Heart right ventricle (tissue), 16 donors: ENCODE data around the gene ANGPTL1. TPM values are rescaled to one million over a fixed set of nuclear protein-coding genes. Genes with fewer than 3 reads are reported as not detected.

Source experiments
- ATAC-seq, 8 donors: fragments of 200-7000 bp; cut with Tn5 transposase; one replicate each; pipeline ENCODE4 v1.9.1; 2020; ENCODE audit warnings: mild to moderate bottlenecking in 8 of 8, moderate library complexity in 8 of 8, moderate number of reproducible peaks in 1 of 8
- DNase-seq, 2 donors: peaks; one replicate each; pipeline ENCODE4 v3.0.0-alpha.2; 2020
- H3K27ac ChIP-seq, 10 donors: fragments of 200-600 bp; sonication (generic) in 2 of 10; one replicate each; pipeline versions ENCODE4 v1.5.0 to v1.8.0; 2020 to 2022; ENCODE audit warnings: mild to moderate bottlenecking in 3 of 10
- H3K27me3 ChIP-seq, 7 donors: fragments of 200-600 bp; one replicate each; pipeline ENCODE4 v1.8.0; 2021 to 2022; ENCODE audit warnings: mild to moderate bottlenecking in 2 of 7
- H3K36me3 ChIP-seq, 9 donors: fragments of 200-600 bp; sonication (generic) in 1 of 9; one replicate each; pipeline versions ENCODE4 v1.5.0 to v1.8.0; 2020 to 2022; ENCODE audit warnings: mild to moderate bottlenecking in 2 of 9
- H3K4me1 ChIP-seq, 9 donors: fragments of 200-600 bp; sonication (generic) in 1 of 9; one replicate each; pipeline versions ENCODE4 v1.5.0 to v1.8.0; 2020 to 2022; ENCODE audit warnings: mild to moderate bottlenecking in 4 of 9
- H3K4me3 ChIP-seq, 10 donors: fragments of 200-600 bp; sonication (generic) in 2 of 10; one replicate each; pipeline versions ENCODE4 v1.5.0 to v1.8.0; 2020 to 2022; ENCODE audit warnings: mild to moderate bottlenecking in 7 of 10, moderate library complexity in 2 of 10
- H3K9me3 ChIP-seq, 11 donors: fragments of 200-600 bp in 10 of 11; sonication (generic) in 2 of 11; one replicate each; pipeline versions ENCODE4 v1.5.0 to v1.8.0; 2013 to 2022; ENCODE audit warnings: mild to moderate bottlenecking in 2 of 11, control low read depth in 1 of 11, moderate library complexity in 1 of 11
- WGBS, 2 donors: extraction: QIAGEN DNeasy Blood & Tissue Kit; methylation state at CpG; one replicate each; pipeline ENCODE4 v1.1.7; 2013; ENCODE audit warnings: inconsistent platforms in 1 of 2; 5-methylcytosine and 5-hydroxymethylcytosine counted together
- intact Hi-C, 10 donors: fragments of 100-400 bp; cut with DNase I; formaldehyde crosslinking; loops; one replicate each; pipeline versions ENCODE4 v1.11.1 to v1.14.2; 2022
- polyA plus RNA-seq, 2 donors: library from polyadenylated mRNA; stranded (reverse); fragments of 200-250 nt; gene quantifications; one replicate each; pipeline ENCODE4 v1.2.3, GENCODE V29; 2013
- total RNA-seq, 10 donors: library from RNA; stranded (reverse); fragmentation: NEBNext Ultra II Directional in 3 of 10; extraction: Animal tissue kit (Norgen Biotek cat#: 25700) in 3 of 10; gene quantifications; one replicate each; pipeline versions ENCODE4 v1.2.1 to v1.2.4, GENCODE V29; 2021 to 2023
- TF ChIP-seq, protein P1 (sequence below), 9 donors: fragments of 200-600 bp; sonication (generic) in 2 of 9; IDR thresholded peaks; one replicate each; pipeline versions ENCODE4 v1.5.0 to v1.8.0; 2021 to 2022; ENCODE audit warnings: antibody characterized with exemption in 9 of 9, mild to moderate bottlenecking in 5 of 9, moderate library complexity in 1 of 9
- donor health status: Arrhythmogenic right ventricular cardiomyopathy.
- donor health status: ischemic (EF 13 %, LVEDD 7.1; RV severe dilation, severe dysfunction).
- donor health status: healthy with polysubstance abuse.
- donor health status: DM: no; HTN: yes; CAD: no.
- donor health status: DM: no; HTN: no; CAD: no.
- donor health status: ischemic (EF 25% LVEDD 6.9; RV normal size, moderate dysfunction).
- donor health status: ischemic (EF 25% LVEDD 5.7; RV mildly dilated, moderate dysfunction).
- donor health status: healthy.
- donor health status: DM: yes; HTN: yes; CAD: no.
- donor health status: Ischemic cardiomyopathy.
- donor health status: ischemic (EF 35%, LVEDD 5.7; RV mildly dilated, moderate dysfunction).
- donor health status: nonischemic (EF 11% LVEDD 7.7; RV severe dilation, severe dysfunction).
- donor health status: DM: yes; HTN: yes; CAD: no.
- donor health status: PGD.
- donor health status: ischemic (EF 29% LVEDD 5.4; RV normal size, mild dysfunction).
- donor health status: nonischemic (EF 23%, LVEDD 6.1; RV moderate dilation, normal function).

Gene ANGPTL1
- total and polyA plus RNA-seq, 12 donors, result 6.1 to 35.2 (median 13.5) TPM

DNA sequence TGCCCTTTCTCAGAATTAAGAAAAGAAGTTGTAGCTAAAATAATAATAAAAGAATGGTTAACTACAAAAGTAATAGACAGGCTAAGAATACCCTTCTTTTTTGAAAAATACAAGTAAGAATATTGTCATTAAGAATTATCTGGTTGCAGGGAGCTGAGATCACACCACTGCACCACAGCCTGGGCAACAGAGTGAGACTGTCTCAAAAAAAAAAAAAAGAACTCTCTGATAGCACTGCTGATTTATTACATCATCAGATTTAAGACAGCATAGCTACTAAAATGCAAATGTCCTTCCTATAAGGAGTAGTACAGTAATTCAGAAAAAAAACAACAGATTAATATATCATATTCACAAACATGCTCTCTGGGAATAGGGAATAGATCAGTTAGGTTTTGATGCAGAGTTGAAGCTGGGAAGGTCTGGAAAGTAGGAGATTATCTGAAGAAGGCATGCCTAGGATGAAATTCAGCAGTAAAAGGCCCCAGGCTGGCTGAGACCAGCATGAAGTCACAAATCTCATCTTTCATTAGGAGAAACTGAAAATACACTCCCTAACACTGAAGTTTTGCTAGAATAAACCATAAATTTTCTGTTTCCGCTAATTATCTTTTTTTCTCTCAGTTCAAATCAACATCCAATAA, 30.7 kb upstream of the ANGPTL1 start:
- ATAC-seq (no peak), DNase-seq (no peak)
- TF ChIP-seq, protein P1, sequence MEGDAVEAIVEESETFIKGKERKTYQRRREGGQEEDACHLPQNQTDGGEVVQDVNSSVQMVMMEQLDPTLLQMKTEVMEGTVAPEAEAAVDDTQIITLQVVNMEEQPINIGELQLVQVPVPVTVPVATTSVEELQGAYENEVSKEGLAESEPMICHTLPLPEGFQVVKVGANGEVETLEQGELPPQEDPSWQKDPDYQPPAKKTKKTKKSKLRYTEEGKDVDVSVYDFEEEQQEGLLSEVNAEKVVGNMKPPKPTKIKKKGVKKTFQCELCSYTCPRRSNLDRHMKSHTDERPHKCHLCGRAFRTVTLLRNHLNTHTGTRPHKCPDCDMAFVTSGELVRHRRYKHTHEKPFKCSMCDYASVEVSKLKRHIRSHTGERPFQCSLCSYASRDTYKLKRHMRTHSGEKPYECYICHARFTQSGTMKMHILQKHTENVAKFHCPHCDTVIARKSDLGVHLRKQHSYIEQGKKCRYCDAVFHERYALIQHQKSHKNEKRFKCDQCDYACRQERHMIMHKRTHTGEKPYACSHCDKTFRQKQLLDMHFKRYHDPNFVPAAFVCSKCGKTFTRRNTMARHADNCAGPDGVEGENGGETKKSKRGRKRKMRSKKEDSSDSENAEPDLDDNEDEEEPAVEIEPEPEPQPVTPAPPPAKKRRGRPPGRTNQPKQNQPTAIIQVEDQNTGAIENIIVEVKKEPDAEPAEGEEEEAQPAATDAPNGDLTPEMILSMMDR (IDR thresholded peaks at IDR 0.05), result no peak
- H3K27me3 ChIP-seq, result no peaks in the 10 kb centered on the region
- no peak overlapping the region for H3K4me3 ChIP-seq
- H3K4me1 ChIP-seq, result no peaks in the 10 kb centered on the region
- peaks cover 0 to 4% (median 0%) of the 10 kb centered on the region in 9 donors for H3K36me3 ChIP-seq
- no peaks in the 10 kb centered on the region for H3K9me3 ChIP-seq
- intact Hi-C loops, result no loop called here
- WGBS, 2 donors, result 91 to 98% methylated on average over 1 of the region's 1 CpG
- no peak overlapping the region for H3K27ac ChIP-seq

DNA sequence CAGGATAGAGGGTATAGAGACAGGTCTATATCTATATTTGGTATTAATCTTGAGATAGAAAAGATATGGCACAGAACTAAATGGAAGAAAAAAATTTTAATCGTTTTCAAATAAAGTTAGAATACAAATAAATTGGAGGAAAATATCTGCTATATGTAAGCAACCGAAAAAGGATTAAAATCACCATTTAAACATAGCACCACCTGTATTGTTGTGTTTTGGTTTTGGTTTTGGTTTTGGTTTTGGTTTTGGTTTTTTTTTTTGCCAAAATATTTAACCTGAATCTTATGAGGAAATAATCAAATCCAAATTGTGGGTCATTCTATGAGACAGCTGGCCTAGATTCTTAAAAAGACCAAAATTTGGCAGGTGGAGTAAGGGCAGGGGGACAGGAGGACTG, 28.5 kb upstream of the ANGPTL1 start:
- H3K27me3 ChIP-seq, result no peaks in the 10 kb centered on the region
- ATAC-seq (no peak), DNase-seq (no peak)
- no peak overlapping the region for H3K4me3 ChIP-seq
- peaks cover 0 to 7% (median 0%) of the 10 kb centered on the region in 9 donors for H3K4me1 ChIP-seq
- H3K27ac ChIP-seq, result no peak overlapping the region
- H3K36me3 ChIP-seq, result peaks cover 0 to 5% (median 0%) of the 10 kb centered on the region in 9 donors
- H3K9me3 ChIP-seq, result no peaks in the 10 kb centered on the region
- intact Hi-C loops, result no loop called here
- TF ChIP-seq, protein P1 (IDR thresholded peaks at IDR 0.05), result no peak
- 94 to 95% methylated on average over 2 of the region's 2 CpGs for WGBS, 2 donors

DNA sequence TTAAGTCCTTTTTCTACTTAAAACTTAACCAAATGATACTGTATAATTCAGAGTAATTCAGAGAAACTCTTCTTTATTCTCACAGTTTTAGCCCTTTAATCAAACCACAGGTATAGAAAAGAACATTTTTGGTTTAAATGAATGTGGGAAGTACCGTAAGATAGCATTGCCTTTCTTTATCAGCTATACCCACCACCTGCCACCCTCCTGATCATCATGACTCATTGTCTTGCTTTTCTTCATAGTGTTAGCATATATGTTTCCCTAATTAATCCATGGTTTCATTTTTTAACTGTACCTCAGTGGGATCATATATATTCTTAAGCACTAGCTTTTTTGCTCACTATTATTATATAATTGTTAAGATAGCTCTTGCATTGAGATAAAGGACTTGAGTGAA, 27.5 kb upstream of the ANGPTL1 start:
- H3K27ac ChIP-seq, result no peak overlapping the region
- no peak overlapping the region for H3K4me3 ChIP-seq
- intact Hi-C loops, result no loop called here
- no peaks in the 10 kb centered on the region for H3K27me3 ChIP-seq
- ATAC-seq (no peak), DNase-seq (no peak)
- TF ChIP-seq, protein P1 (IDR thresholded peaks at IDR 0.05), result no peak
- peaks cover 0 to 11% (median 0%) of the 10 kb centered on the region in 9 donors for H3K36me3 ChIP-seq
- peaks cover 0 to 7% (median 0%) of the 10 kb centered on the region in 9 donors for H3K4me1 ChIP-seq
- 96 to 100% methylated on average over 1 of the region's 1 CpG for WGBS, 2 donors
- H3K9me3 ChIP-seq, result no peaks in the 10 kb centered on the region

DNA sequence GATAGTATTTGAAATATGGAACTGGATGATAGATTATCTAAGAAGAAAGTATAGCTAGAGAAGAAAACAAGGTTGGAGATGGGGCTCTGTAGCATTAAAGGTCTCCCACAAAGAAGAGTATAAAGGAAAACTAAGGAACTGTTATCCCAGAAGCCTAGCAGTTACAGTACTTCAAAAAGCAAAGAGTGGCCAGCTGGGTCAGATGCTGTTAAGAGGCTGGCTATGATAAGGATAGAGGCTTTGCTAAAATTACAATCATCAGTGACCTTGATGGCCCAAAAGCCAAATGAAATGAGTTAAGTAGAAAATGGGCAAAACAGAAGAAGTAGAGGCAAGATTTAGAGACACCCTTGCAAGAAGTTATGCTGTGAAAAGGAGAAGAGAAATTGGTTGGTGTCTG, 25.1 kb upstream of the ANGPTL1 start:
- TF ChIP-seq, protein P1 (IDR thresholded peaks at IDR 0.05), result no peak
- DNase-seq (no peak), ATAC-seq (no peak)
- H3K27me3 ChIP-seq, result no peaks in the 10 kb centered on the region
- no peak overlapping the region for H3K27ac ChIP-seq
- H3K4me1 ChIP-seq, result peaks cover 0 to 7% (median 0%) of the 10 kb centered on the region in 9 donors
- peaks cover 0 to 11% (median 0%) of the 10 kb centered on the region in 9 donors for H3K36me3 ChIP-seq
- H3K4me3 ChIP-seq, result no peak overlapping the region
- intact Hi-C loops, result no loop called here
- H3K9me3 ChIP-seq, result no peaks in the 10 kb centered on the region
